ENCODE data around the gene INHA.

- TF ChIP-seq CTCF (IDR thresholded peaks at IDR 0.05 in 2 of 3, conservative IDR thresholded peaks at IDR 0.05 in 1 of 3; ENCODE audit: borderline replicate concordance in 1 of 3, insufficient read depth in 1 of 3, low read depth in 2 of 3, low read length in 2 of 3) (no peak), EZH2 (IDR thresholded peaks at IDR 0.05) (no peak), POLR2AphosphoS5 (IDR thresholded peaks at IDR 0.05; ENCODE audit: low read depth, low read length) (no peak), POLR2A (IDR thresholded peaks at IDR 0.05; ENCODE audit: borderline replicate concordance, extremely low read depth, insufficient read depth, insufficient read length) (no peak), ZFX (IDR thresholded peaks at IDR 0.05) (no peak), JUND (IDR thresholded peaks at IDR 0.05) (no peak), MAX (IDR thresholded peaks at IDR 0.05) (no peak), ELF1 (IDR thresholded peaks at IDR 0.05; ENCODE audit: borderline replicate concordance, low read depth) (no peak), RAD21 (IDR thresholded peaks at IDR 0.05; ENCODE audit: low read depth) (no peak), REST (IDR thresholded peaks at IDR 0.05; ENCODE audit: low read depth) (no peak), ZNF274 (IDR thresholded peaks at IDR 0.05; ENCODE audit: low read depth, low read length) (no peak), ZBTB33 (IDR thresholded peaks at IDR 0.05; ENCODE audit: extremely low read depth, insufficient replicate concordance, low read length) (no peak), SIN3A (IDR thresholded peaks at IDR 0.05; ENCODE audit: low read depth) (no peak), SRF (IDR thresholded peaks at IDR 0.05; ENCODE audit: low read depth) (no peak)
Measured at GRCh38 chr2:219556413-219556812, 15.7 kb upstream of the INHA start.

Measured in HCT116 (cell line).